HFF-Myc (cell line): ENCODE measurements around the gene PTPRC.

Experiments
- DNase-seq: peaks from one replicate; pipeline ENCODE4 v3.0.0-alpha.2; 2011; ENCODE audit warnings: low read depth; ENCODE audit errors: extremely low read depth
- H3K4me3 ChIP-seq: replicated peaks from 2 replicates; pipeline ENCODE4 v1.5.1; 2011; ENCODE audit warnings: low read depth, mild to moderate bottlenecking, control low read depth, low read length
- TF ChIP-seq, protein P1 (sequence below): IDR thresholded peaks from 2 replicates; pipeline ENCODE4 v1.5.1; 2012; ENCODE audit warnings: mild to moderate bottlenecking, low read depth, low read length, control low read depth; ENCODE audit errors: missing control alignments

Gene PTPRC

DNA sequence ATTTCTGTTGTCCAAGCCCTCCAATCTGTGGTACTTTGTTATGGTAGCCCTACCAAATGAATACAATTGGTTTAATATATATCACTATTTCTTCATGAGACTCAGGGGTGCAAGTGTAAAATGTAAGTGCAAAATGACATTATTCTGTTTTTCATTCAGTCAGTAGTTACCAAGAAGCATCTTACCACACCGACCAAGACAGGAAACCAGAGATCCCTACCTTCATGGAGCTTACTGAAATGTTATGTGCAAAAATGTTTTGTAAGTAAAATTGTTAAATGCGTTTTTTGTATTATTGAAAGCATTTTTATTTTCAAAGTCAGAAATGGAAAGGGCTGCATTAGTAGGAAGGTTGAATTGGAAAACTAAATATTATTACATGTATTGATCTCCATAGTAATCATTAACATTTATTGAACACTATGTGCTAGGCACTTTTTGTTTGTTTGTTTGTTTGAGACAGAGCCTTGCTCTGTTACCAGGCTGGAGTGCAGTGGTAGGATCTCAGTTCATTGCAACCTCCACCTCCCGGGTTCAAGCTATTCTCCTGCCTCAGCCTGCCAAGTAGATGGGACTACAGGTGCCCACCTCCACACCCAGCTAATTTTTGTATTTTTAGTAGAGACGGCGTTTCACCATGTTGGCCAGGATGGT, 166.8 kb downstream of the PTPRC start:
- no peak overlapping the region for H3K4me3 ChIP-seq
- DNase-seq: no peak
- TF ChIP-seq, protein P1, sequence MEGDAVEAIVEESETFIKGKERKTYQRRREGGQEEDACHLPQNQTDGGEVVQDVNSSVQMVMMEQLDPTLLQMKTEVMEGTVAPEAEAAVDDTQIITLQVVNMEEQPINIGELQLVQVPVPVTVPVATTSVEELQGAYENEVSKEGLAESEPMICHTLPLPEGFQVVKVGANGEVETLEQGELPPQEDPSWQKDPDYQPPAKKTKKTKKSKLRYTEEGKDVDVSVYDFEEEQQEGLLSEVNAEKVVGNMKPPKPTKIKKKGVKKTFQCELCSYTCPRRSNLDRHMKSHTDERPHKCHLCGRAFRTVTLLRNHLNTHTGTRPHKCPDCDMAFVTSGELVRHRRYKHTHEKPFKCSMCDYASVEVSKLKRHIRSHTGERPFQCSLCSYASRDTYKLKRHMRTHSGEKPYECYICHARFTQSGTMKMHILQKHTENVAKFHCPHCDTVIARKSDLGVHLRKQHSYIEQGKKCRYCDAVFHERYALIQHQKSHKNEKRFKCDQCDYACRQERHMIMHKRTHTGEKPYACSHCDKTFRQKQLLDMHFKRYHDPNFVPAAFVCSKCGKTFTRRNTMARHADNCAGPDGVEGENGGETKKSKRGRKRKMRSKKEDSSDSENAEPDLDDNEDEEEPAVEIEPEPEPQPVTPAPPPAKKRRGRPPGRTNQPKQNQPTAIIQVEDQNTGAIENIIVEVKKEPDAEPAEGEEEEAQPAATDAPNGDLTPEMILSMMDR: no peak

DNA sequence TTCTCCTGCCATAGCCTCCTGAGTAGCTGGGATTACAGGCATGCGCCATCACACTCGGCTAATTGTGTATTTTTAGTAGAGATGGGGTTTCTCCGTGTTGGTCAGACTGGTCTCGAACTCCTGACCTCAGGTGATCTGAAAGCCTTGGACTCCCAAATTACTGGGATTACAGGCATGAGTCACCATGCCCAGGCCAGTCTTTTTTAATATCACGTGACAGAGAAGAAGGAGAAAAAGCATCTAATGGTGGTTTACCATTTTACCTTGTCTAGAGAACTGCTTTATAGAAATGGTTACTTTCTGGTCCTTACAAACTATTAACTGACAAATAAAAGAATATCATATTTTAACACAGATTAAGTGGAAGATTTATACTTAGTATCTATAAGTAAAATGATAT, 168.0 kb downstream of the PTPRC start:
- DNase-seq: no peak
- no peak overlapping the region for H3K4me3 ChIP-seq
- TF ChIP-seq, protein P1: no peak
